Astrocyte of the spinal cord (primary cell): Measurements from ENCODE around the gene APBB3.

Source experiments
- DNase-seq: peaks from one replicate; pipeline ENCODE4 v3.0.0; 2011; ENCODE audit warnings: low read depth, low spot score
- H3K4me3 ChIP-seq: 2 replicates; pipeline ENCODE4 v1.5.1; 2011; ENCODE audit warnings: low read depth, mild to moderate bottlenecking, low read length, moderate library complexity
- CTCF ChIP-seq: IDR thresholded peaks from 2 replicates; pipeline ENCODE4 v1.5.1; 2012; ENCODE audit warnings: low read depth, mild to moderate bottlenecking, low read length, inconsistent platforms
- in situ Hi-C: cut with HindIII; loops from 2 replicates; pipeline ENCODE4 v1.10.0; 2017; ENCODE audit warnings: low sequenced_read_pairs

Gene APBB3

GRCh38 chr5:140546851-140547507, 17.4 kb downstream of the APBB3 start:
- in situ Hi-C loops = no loop called here
- TF ChIP-seq CTCF = no peak
- DNase-seq = no peak
- H3K4me3 ChIP-seq = no peak overlapping the region

- TF ChIP-seq CTCF = no peak
- in situ Hi-C loops = no loop called here
- H3K4me3 ChIP-seq = no peak overlapping the region
- no peak for DNase-seq
These were observed 18.8 kb downstream of the APBB3 start for GRCh38 chr5:140545606-140546005.

DNA sequence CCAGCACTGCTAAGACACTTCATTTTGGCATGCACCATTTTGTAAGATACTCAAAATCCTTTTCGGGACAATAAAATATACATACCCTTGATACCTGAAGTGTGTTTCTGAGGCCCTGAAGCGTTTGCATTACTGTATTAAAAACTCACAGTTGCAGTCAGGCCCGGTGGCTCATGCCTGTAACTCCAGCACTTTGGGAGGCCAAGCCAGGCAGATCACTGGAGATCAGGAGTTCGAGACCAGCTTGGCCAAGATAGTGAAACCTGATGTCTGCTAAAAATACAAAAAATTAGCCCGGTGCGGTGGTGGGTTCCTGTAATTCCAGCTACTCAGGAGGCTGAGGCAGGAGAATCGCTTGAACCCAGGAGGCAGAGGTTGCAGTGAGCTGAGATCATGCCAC, 19.4 kb downstream of the APBB3 start:
- no peak for TF ChIP-seq CTCF
- no peak for DNase-seq
- in situ Hi-C loops = no loop called here
- no peak overlapping the region for H3K4me3 ChIP-seq

GRCh38 chr5:140542972-140543371, 21.4 kb downstream of the APBB3 start:
- no peak for TF ChIP-seq CTCF
- no peak for DNase-seq
- in situ Hi-C loops = no loop called here

DNA sequence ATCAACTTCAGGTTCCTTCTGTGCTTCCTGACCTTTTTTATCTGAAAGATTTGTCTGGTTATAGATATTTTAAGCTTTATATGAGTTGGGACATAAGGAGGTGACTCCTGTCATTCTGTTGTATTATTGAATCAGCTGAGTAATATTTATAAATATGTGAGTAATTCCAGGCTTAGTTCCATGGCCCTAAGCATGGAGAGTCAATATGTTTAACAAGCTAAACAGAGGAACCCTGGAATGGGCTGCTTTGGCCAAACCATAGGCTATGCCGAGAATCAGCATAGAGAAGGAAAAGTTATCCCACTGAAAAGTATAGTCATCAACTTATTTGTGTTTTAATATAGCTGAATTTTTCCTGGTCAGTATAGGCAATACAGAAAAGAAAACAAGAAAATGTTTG, 24.2 kb downstream of the APBB3 start:
- TF ChIP-seq CTCF = no peak
- no peak for DNase-seq
- no peak overlapping the region for H3K4me3 ChIP-seq
- in situ Hi-C loops = no loop called here

More at GRCh38 chr5:140542972-140543371, 21.4 kb downstream of the APBB3 start:
- H3K4me3 ChIP-seq = no peak overlapping the region

DNA sequence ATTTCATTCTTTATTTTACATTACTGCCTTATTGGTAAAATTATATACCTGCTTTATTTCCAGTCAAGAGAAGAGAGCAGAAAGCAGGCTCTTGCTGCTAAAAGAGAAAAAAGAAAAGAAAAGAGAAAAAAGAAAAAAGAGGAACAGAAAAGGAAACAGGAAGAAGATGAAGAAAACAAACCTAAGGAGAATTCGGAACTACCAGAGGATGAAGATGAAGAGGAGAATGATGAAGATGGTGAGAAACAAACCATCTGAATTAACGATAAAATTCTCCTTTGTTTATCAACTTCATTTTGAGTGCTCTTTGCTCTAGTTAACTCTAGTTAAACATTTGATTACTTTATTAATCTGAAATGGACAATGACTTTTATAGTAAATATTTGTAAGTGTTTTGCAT, 40.4 kb downstream of the APBB3 start:
- TF ChIP-seq CTCF = no peak
- no peak overlapping the region for H3K4me3 ChIP-seq
- in situ Hi-C loops = no loop called here
- DNase-seq = no peak

- in situ Hi-C loops = no loop called here
- DNase-seq = no peak
- H3K4me3 ChIP-seq = no peak overlapping the region
- TF ChIP-seq CTCF = no peak
These were observed 51.3 kb downstream of the APBB3 start for GRCh38 chr5:140513124-140513523.
